Neural progenitor cell (in vitro differentiated cells): ENCODE data around the gene SCAANT1. TPM values are rescaled to one million over a fixed set of nuclear protein-coding genes. Genes with fewer than 3 reads are reported as not detected.

Experiments
- DNase-seq: peaks from one replicate; pipeline ENCODE4 v3.0.0-alpha.2; 2016; ENCODE audit warnings: low spot score
- H2AFZ ChIP-seq: fragments of 200-600 bp; sonication (generic); replicated peaks from 2 replicates; pipeline ENCODE4 v1.6.1; 2016; ENCODE audit warnings: antibody characterized with exemption
- H3F3A ChIP-seq: fragments of 200-600 bp; sonication (generic); 2 replicates; pipeline ENCODE4 v1.6.1; 2016; ENCODE audit warnings: antibody characterized with exemption, low read depth
- H3K27ac ChIP-seq: fragments of 200-600 bp; sonication (generic); 2 replicates; pipeline ENCODE4 v1.5.1; 2016; ENCODE audit warnings: mild to moderate bottlenecking
- H3K27me3 ChIP-seq: fragments of 200-600 bp; sonication (generic); 2 replicates; pipeline ENCODE4 v1.6.1; 2016; ENCODE audit warnings: mild to moderate bottlenecking, moderate library complexity
- H3K36me3 ChIP-seq: fragments of 200-600 bp; sonication (generic); 2 replicates; pipeline ENCODE4 v1.5.1; 2016
- H3K4me1 ChIP-seq: fragments of 200-600 bp; sonication (generic); 2 replicates; pipeline ENCODE4 v1.6.1; 2016; ENCODE audit warnings: mixed run types
- H3K4me2 ChIP-seq: fragments of 200-600 bp; sonication (generic); 2 replicates; pipeline ENCODE4 v1.6.1; 2016
- H3K4me3 ChIP-seq: fragments of 200-600 bp; sonication (generic); 2 replicates; pipeline ENCODE4 v1.5.1; 2016
- H3K79me2 ChIP-seq: fragments of 200-600 bp; sonication (generic); 2 replicates; pipeline ENCODE4 v1.6.1; 2016; ENCODE audit warnings: low read depth
- H3K9ac ChIP-seq: fragments of 200-600 bp; sonication (generic); 2 replicates; pipeline ENCODE4 v1.6.1; 2016
- H3K9me3 ChIP-seq: fragments of 200-600 bp; sonication (generic); 2 replicates; pipeline ENCODE4 v1.5.1; 2016; ENCODE audit warnings: low read depth
- H4K20me1 ChIP-seq: fragments of 200-600 bp; sonication (generic); 2 replicates; pipeline ENCODE4 v1.6.1; 2016; ENCODE audit warnings: low read depth
- H3K27ac Mint-ChIP-seq: 3 replicates; pipeline ENCODE4 v1.8.0; 2021; ENCODE audit warnings: mixed read lengths
- H3K27me3 Mint-ChIP-seq: 2 replicates; pipeline ENCODE4 v1.8.0; 2022; ENCODE audit warnings: low read depth, mild to moderate bottlenecking, inconsistent platforms, moderate library complexity, mixed read lengths; ENCODE audit not compliant: insufficient read depth
- H3K36me3 Mint-ChIP-seq: 3 replicates; pipeline ENCODE4 v1.8.0; 2021; ENCODE audit warnings: mixed read lengths
- H3K4me1 Mint-ChIP-seq: 3 replicates; pipeline ENCODE4 v1.8.0; 2021; ENCODE audit warnings: mixed read lengths
- H3K4me3 Mint-ChIP-seq: 3 replicates; pipeline ENCODE4 v1.8.0; 2021; ENCODE audit warnings: mild to moderate bottlenecking, moderate library complexity, mixed read lengths
- H3K9me3 Mint-ChIP-seq: 3 replicates; pipeline ENCODE4 v1.8.0; 2020; ENCODE audit warnings: mixed read lengths
- EZH2 ChIP-seq: fragments of 200-600 bp; sonication (generic); IDR thresholded peaks from 2 replicates; pipeline ENCODE4 v1.6.1; 2017; ENCODE audit warnings: antibody characterized with exemption, mild to moderate bottlenecking, moderate library complexity
- EZH2phosphoT487 ChIP-seq: fragments of 200-600 bp; sonication (generic); IDR thresholded peaks from 2 replicates; pipeline ENCODE4 v1.6.1; 2017; ENCODE audit warnings: antibody characterized with exemption
- total RNA-seq: library from RNA; depleted of rRNA; stranded (reverse); fragments of >200 nt; gene quantifications from 2 replicates; pipeline ENCODE4 v1.2.3, GENCODE V29; 2015; ENCODE audit warnings: low replicate concordance
- TF ChIP-seq, protein P1 (sequence below): fragments of 200-600 bp; sonication (generic); IDR thresholded peaks from 2 replicates; pipeline ENCODE4 v1.5.1; 2017; ENCODE audit warnings: antibody characterized with exemption, mild to moderate bottlenecking

The SCAANT1 gene
- total RNA-seq, 1 donor from 2014 or later: not detected

GRCh38 chr3:63945558-63946096 lies 33.4 kb upstream of the SCAANT1 start:
- H3K4me2 ChIP-seq: no peak overlapping the region
- no peak overlapping the region for H3K9ac ChIP-seq
- H4K20me1 ChIP-seq: peaks cover 3% of the 10 kb centered on the region
- H3K4me1 ChIP-seq: peaks cover 19% of the 10 kb centered on the region
- H3K27me3 ChIP-seq: no peaks in the 10 kb centered on the region
- H3K27ac ChIP-seq: no peak overlapping the region
- H3K4me3 Mint-ChIP-seq: no peak overlapping the region
- TF ChIP-seq EZH2phosphoT487: no peak
- TF ChIP-seq, protein P1, sequence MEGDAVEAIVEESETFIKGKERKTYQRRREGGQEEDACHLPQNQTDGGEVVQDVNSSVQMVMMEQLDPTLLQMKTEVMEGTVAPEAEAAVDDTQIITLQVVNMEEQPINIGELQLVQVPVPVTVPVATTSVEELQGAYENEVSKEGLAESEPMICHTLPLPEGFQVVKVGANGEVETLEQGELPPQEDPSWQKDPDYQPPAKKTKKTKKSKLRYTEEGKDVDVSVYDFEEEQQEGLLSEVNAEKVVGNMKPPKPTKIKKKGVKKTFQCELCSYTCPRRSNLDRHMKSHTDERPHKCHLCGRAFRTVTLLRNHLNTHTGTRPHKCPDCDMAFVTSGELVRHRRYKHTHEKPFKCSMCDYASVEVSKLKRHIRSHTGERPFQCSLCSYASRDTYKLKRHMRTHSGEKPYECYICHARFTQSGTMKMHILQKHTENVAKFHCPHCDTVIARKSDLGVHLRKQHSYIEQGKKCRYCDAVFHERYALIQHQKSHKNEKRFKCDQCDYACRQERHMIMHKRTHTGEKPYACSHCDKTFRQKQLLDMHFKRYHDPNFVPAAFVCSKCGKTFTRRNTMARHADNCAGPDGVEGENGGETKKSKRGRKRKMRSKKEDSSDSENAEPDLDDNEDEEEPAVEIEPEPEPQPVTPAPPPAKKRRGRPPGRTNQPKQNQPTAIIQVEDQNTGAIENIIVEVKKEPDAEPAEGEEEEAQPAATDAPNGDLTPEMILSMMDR: no peak
- TF ChIP-seq EZH2: no peak
- H3K4me3 ChIP-seq: no peak overlapping the region
- H3K36me3 ChIP-seq: no peaks in the 10 kb centered on the region
- H3K79me2 ChIP-seq: peaks cover 91% of the 10 kb centered on the region
- H3K27me3 Mint-ChIP-seq: no peaks in the 10 kb centered on the region
- no peaks in the 10 kb centered on the region for H3K9me3 Mint-ChIP-seq
- peaks cover 6% of the 10 kb centered on the region for H3F3A ChIP-seq
- peaks cover 23% of the 10 kb centered on the region for H3K36me3 Mint-ChIP-seq
- no peaks in the 10 kb centered on the region for H3K9me3 ChIP-seq
- H2AFZ ChIP-seq: no peak overlapping the region
- DNase-seq: no peak
- H3K27ac Mint-ChIP-seq: peak overlapping the region; percentile 3
- H3K4me1 Mint-ChIP-seq: peaks cover 28% of the 10 kb centered on the region

DNA sequence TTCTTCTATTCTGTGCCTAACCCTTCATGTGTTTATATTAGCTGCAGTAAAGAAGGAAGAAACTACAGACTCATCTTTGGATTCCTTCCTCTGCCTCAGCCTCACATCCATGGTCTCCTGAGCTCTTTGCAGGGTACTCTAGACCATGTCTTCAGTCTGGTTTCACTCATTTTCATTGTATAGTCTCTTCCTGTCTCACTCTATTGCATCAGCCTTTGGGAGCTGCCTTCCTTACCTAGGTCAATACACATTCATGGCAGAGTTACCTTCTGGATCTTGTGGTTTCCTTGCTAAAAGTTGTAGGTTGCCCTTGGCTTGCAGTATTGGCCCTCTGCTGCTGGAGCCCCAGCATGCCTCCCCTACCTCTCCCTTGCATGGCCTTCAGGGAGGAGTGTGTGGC lies 31.5 kb upstream of the SCAANT1 start:
- H3K27ac ChIP-seq: no peak overlapping the region
- peaks cover 31% of the 10 kb centered on the region for H3K4me1 ChIP-seq
- H3K27me3 ChIP-seq: no peaks in the 10 kb centered on the region
- H3K9ac ChIP-seq: no peak overlapping the region
- peaks cover 94% of the 10 kb centered on the region for H3K79me2 ChIP-seq
- Mint-ChIP-seq H3K9me3 (no peaks in the 10 kb centered on the region), H3K4me3 (no peak overlapping the region), H3K4me1 (peaks cover 22% of the 10 kb centered on the region), H3K36me3 (peaks cover 26% of the 10 kb centered on the region), H3K27ac (no peak overlapping the region), H3K27me3 (no peaks in the 10 kb centered on the region)
- no peaks in the 10 kb centered on the region for H3K36me3 ChIP-seq
- H3K9me3 ChIP-seq: no peaks in the 10 kb centered on the region
- peaks cover 3% of the 10 kb centered on the region for H4K20me1 ChIP-seq
- DNase-seq: no peak
- H3F3A ChIP-seq: peaks cover 6% of the 10 kb centered on the region
- H2AFZ ChIP-seq: no peak overlapping the region
- H3K4me2 ChIP-seq: no peak overlapping the region
- H3K4me3 ChIP-seq: no peak overlapping the region
- no peak for TF ChIP-seq EZH2
- TF ChIP-seq, protein P1: no peak
- TF ChIP-seq EZH2phosphoT487: no peak

GRCh38 chr3:63942528-63942927 lies 30.3 kb upstream of the SCAANT1 start:
- Mint-ChIP-seq H3K9me3 (no peaks in the 10 kb centered on the region), H3K36me3 (peaks cover 26% of the 10 kb centered on the region), H3K4me3 (no peak overlapping the region), H3K4me1 (peaks cover 21% of the 10 kb centered on the region), H3K27me3 (no peaks in the 10 kb centered on the region), H3K27ac (no peak overlapping the region)
- Histone ChIP-seq H3K79me2 (peaks cover 92% of the 10 kb centered on the region), H3K9me3 (no peaks in the 10 kb centered on the region), H3K4me2 (no peak overlapping the region), H2AFZ (no peak overlapping the region), H3F3A (peaks cover 14% of the 10 kb centered on the region), H3K4me3 (no peak overlapping the region), H3K36me3 (no peaks in the 10 kb centered on the region), H3K4me1 (peaks cover 43% of the 10 kb centered on the region), H3K27me3 (no peaks in the 10 kb centered on the region), H4K20me1 (peaks cover 3% of the 10 kb centered on the region), H3K9ac (no peak overlapping the region), H3K27ac (no peak overlapping the region)
- no peak for DNase-seq
- no peak for TF ChIP-seq EZH2phosphoT487

- H2AFZ ChIP-seq: no peak overlapping the region
- no peak overlapping the region for H3K4me2 ChIP-seq
- no peak overlapping the region for H3K27ac ChIP-seq
- peaks cover 64% of the 10 kb centered on the region for H3K4me1 ChIP-seq
- no peaks in the 10 kb centered on the region for H3K36me3 ChIP-seq
- no peaks in the 10 kb centered on the region for H3K27me3 ChIP-seq
- TF ChIP-seq EZH2phosphoT487 (no peak), EZH2 (no peak)
- TF ChIP-seq, protein P1: no peak
- no peak overlapping the region for H3K4me3 ChIP-seq
- Mint-ChIP-seq H3K4me1 (peaks cover 16% of the 10 kb centered on the region), H3K27me3 (no peaks in the 10 kb centered on the region), H3K36me3 (peaks cover 23% of the 10 kb centered on the region), H3K4me3 (no peak overlapping the region), H3K9me3 (no peaks in the 10 kb centered on the region), H3K27ac (no peak overlapping the region)
- H4K20me1 ChIP-seq: no peaks in the 10 kb centered on the region
- H3K9ac ChIP-seq: no peak overlapping the region
- no peak for DNase-seq
- H3K9me3 ChIP-seq: no peaks in the 10 kb centered on the region
- peaks cover 14% of the 10 kb centered on the region for H3F3A ChIP-seq
- peaks cover 95% of the 10 kb centered on the region for H3K79me2 ChIP-seq
Measured at GRCh38 chr3:63940389-63940757, 28.2 kb upstream of the SCAANT1 start.
